DND-41 (cell line): ENCODE results near the gene LPCAT2.

ENCODE experiments used
- CTCF ChIP-seq: IDR thresholded peaks from 2 replicates; pipeline ENCODE4 v1.5.1; 2012; ENCODE audit warnings: borderline replicate concordance, low read length, moderate library complexity, mild to moderate bottlenecking; ENCODE audit not compliant: poor library complexity, severe bottlenecking; ENCODE audit errors: extremely low read depth
- EZH2 ChIP-seq: IDR thresholded peaks from 3 replicates; pipeline ENCODE4 v1.6.1; 2012; ENCODE audit warnings: borderline replicate concordance, low read depth, mild to moderate bottlenecking, moderate library complexity, low read length, inconsistent platforms; ENCODE audit not compliant: severe bottlenecking

GRCh38 chr16:55476625-55477533 lies 32.0 kb upstream of the LPCAT2 start:
- TF ChIP-seq CTCF (no peak), EZH2 (no peak)
